HEK293 (cell line): ENCODE results near the gene API5.

ENCODE experiments used
- CTCF ChIA-PET: fragments of 350-600 bp; formaldehyde crosslinking; extraction: SDS; loops from one replicate; lab custom pipeline; 2021; ENCODE audit warnings: antibody characterized with exemption; lab: Yijun Ruan, JAX
- POLR2A ChIA-PET: fragments of 300-600 bp; formaldehyde crosslinking; extraction: SDS; loops from one replicate; lab custom pipeline; 2020; ENCODE audit warnings: antibody characterized with exemption, inconsistent platforms; lab: Yijun Ruan, JAX
- H3K27ac ChIP-seq: fragments of 200-500 bp; sonication (Bioruptor generic); 2 replicates; pipeline ENCODE4 v1.5.1; 2014; ENCODE audit warnings: low read depth, low read length, control low read depth, inconsistent platforms; ENCODE audit errors: extremely low read depth
- H3K36me3 ChIP-seq, 2 experiments: fragments of 200-500 bp in 1 of 2; sonication (Bioruptor generic) in 1 of 2; 1 replicate in 1 of 2; 2 replicates in 1 of 2; pipeline ENCODE4 v1.5.1; 2014 to 2017; ENCODE audit warnings: inconsistent platforms in 2 of 2, low read length in 2 of 2; ENCODE audit not compliant: control insufficient read depth in 2 of 2, insufficient read depth in 1 of 2
- H3K4me1 ChIP-seq: fragments of 200-500 bp; sonication (Bioruptor generic); 2 replicates; pipeline ENCODE4 v1.5.1; 2014; ENCODE audit warnings: mild to moderate bottlenecking, low read length, inconsistent platforms; ENCODE audit not compliant: control insufficient read depth, insufficient read depth
- H3K4me3 ChIP-seq: 2 replicates; pipeline ENCODE4 v1.5.1; 2011; ENCODE audit warnings: low read depth, mild to moderate bottlenecking, control low read depth, low read length, moderate library complexity
- H3K9me3 ChIP-seq: fragments of 200-500 bp; sonication (Bioruptor generic); 2 replicates; pipeline ENCODE4 v1.5.1; 2014; ENCODE audit warnings: low read depth, low read length, inconsistent platforms; ENCODE audit not compliant: control insufficient read depth, insufficient read depth
- KLF9 ChIP-seq: fragments of 450-650 bp; formaldehyde crosslinking; IDR thresholded peaks from 2 replicates; pipeline ENCODE4 v1.5.1; 2016; ENCODE audit warnings: missing biosample characterization, missing genetic modification characterization, low read depth

The API5 gene

DNA sequence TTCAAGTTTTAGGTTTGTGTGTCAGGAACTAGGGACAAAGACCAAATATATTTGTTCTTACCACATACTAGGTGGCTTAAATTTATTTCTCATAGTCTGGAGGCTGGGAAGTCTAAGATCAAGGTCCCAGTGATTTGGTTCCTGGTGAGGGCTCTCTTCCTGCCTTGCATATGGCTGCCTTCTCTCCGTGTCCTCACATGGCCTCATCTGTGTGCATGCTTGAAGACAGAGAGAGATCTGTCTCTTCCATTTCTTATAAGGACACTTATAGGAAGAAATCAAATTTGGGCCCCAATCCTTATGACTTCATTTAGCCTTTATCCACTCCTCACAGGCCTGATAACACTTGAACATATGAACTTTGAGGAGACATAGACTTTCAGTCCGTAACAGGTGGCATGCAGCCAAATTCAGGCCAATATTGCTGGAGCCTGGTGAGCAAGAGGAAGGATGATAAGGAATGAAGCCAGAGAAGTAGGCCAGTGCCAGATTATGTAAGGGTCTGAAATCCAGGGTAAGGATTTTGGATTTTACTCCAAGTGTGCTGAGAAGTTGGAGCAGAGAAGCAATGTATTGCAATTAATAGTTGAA is 82.1 kb downstream of the API5 start:
- Histone ChIP-seq H3K4me3 (no peak overlapping the region), H3K36me3 (peaks cover 12 to 79% of the 10 kb centered on the region in 2 experiments), H3K9me3 (no peaks in the 10 kb centered on the region), H3K27ac (no peak overlapping the region), H3K4me1 (no peaks in the 10 kb centered on the region)
- ChIA-PET POLR2A (no interaction called here), CTCF (no interaction called here)
- TF ChIP-seq KLF9 (tag by site-specific recombination) = no peak
